Muscle layer of duodenum (tissue), 2 donors: Measurements from ENCODE around the gene ACTR5.

Experiments used
- H3K27ac ChIP-seq: one replicate; pipeline ENCODE4 v1.7.0; 2013; ENCODE audit warnings: mild to moderate bottlenecking, low read length
- H3K27me3 ChIP-seq: one replicate; pipeline ENCODE4 v1.7.0; 2013; ENCODE audit warnings: low read depth, mild to moderate bottlenecking, control low read depth, low read length
- H3K36me3 ChIP-seq, 2 donors: one replicate each; pipeline ENCODE4 v1.7.0; 2013; ENCODE audit warnings: low read length in 2 of 2, control low read depth in 1 of 2, mild to moderate bottlenecking in 1 of 2; ENCODE audit not compliant: insufficient read depth in 2 of 2, control insufficient read depth in 1 of 2
- H3K4me1 ChIP-seq, 2 donors: one replicate each; pipeline ENCODE4 v1.7.0; 2013; ENCODE audit warnings: low read length in 2 of 2, mild to moderate bottlenecking in 2 of 2, control low read depth in 1 of 2, moderate library complexity in 1 of 2; ENCODE audit not compliant: insufficient read depth in 2 of 2, control insufficient read depth in 1 of 2
- H3K4me3 ChIP-seq, 2 donors: one replicate each; pipeline ENCODE4 v1.7.0; 2013; ENCODE audit warnings: low read length in 2 of 2, low read depth in 1 of 2, mild to moderate bottlenecking in 1 of 2
- H3K9me3 ChIP-seq, 2 donors: one replicate each; pipeline ENCODE4 v1.7.0; 2013; ENCODE audit warnings: low read length in 2 of 2, control low read depth in 1 of 2, mild to moderate bottlenecking in 1 of 2; ENCODE audit not compliant: control insufficient read depth in 1 of 2
- donor health status: healthy.

The ACTR5 gene

GRCh38 chr20:38770970-38771369, 22.7 kb downstream of the ACTR5 start:
- Histone ChIP-seq H3K27me3 (no peaks in the 10 kb centered on the region), H3K4me1 (no peaks in the 10 kb centered on the region), H3K36me3 (peaks cover 49 to 96% of the 10 kb centered on the region in 2 donors), H3K4me3 (no peak overlapping the region), H3K9me3 (no peaks in the 10 kb centered on the region), H3K27ac (no peak overlapping the region)

GRCh38 chr20:38771621-38772020, 23.4 kb downstream of the ACTR5 start:
- Histone ChIP-seq H3K4me3 (no peak overlapping the region), H3K9me3 (no peaks in the 10 kb centered on the region), H3K4me1 (no peaks in the 10 kb centered on the region), H3K36me3 (peaks cover 43 to 95% of the 10 kb centered on the region in 2 donors), H3K27me3 (no peaks in the 10 kb centered on the region), H3K27ac (no peak overlapping the region)

GRCh38 chr20:38774167-38774566, 25.9 kb downstream of the ACTR5 start:
- peaks cover 31 to 73% of the 10 kb centered on the region in 2 donors for H3K36me3 ChIP-seq
- H3K27ac ChIP-seq = no peak overlapping the region
- no peaks in the 10 kb centered on the region for H3K27me3 ChIP-seq
- no peak overlapping the region for H3K4me3 ChIP-seq
- no peaks in the 10 kb centered on the region for H3K9me3 ChIP-seq
- H3K4me1 ChIP-seq = no peaks in the 10 kb centered on the region

DNA sequence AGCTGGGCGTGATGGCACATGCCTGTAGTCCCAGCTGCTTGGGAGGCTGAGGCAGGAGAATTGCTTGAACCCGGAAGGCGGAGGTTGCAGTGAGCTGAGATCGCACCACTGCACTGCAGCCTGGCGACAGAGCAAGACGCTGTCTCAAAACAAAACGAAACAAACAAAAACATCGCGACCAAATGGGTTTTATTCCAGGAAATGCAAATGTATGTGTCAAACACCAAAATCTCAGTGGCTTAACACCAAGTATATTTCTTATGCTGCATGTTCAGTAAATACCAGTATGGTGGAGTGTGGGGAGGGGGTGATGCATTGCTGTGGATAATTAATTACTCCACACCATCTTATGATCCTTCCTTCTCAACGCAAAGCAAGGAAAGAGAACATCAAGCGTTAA, 28.1 kb downstream of the ACTR5 start:
- H3K4me3 ChIP-seq = no peak overlapping the region
- no peaks in the 10 kb centered on the region for H3K9me3 ChIP-seq
- H3K4me1 ChIP-seq = no peaks in the 10 kb centered on the region
- H3K27ac ChIP-seq = no peak overlapping the region
- H3K27me3 ChIP-seq = no peaks in the 10 kb centered on the region
- H3K36me3 ChIP-seq = peaks cover 26 to 51% of the 10 kb centered on the region in 2 donors

DNA sequence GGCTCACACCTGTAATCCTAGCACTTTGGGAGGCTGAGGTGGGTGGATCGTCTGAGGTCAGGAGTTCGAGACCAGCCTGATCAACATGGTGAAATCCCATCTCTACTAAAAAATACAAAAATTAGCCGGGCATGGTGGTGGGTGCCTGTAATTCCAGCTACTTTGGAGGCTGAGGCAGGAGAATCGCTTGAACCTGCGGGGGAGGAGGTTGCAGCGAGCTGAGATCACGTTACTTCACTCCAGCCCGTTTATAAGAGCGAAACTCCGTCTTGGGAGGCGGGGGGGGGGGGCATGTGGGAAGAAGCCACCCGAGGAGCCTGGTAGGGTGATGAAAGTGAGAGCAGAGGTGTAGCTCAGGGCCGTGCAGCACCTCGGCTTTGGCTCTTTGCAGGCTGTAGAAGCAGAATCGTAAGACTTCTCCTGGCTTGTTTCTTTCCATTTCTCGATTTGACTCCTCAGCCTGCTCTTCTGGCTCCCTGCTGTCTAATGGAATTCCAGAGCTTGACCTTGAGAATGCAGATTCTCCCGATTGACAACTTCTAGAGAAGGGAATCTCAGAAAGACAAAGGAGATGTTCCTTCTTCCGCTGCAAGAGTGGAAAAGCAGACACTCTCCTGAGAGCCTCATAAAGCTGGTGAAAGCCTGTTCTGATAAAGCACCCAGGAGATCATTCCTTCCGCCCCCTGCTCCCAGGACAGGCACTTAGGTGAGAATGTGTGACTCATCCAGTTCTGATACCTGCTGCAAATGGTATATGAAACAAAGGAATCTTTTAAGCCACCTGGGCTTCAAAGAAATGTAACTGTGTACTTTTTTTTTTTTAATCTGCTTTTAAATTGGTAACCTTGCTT, 31.2 kb downstream of the ACTR5 start:
- Histone ChIP-seq H3K27me3 (no peaks in the 10 kb centered on the region), H3K4me1 (no peaks in the 10 kb centered on the region), H3K36me3 (peaks cover 2 to 19% of the 10 kb centered on the region in 2 donors), H3K27ac (no peak overlapping the region), H3K4me3 (no peak overlapping the region), H3K9me3 (no peaks in the 10 kb centered on the region)

GRCh38 chr20:38782275-38782674, 34.0 kb downstream of the ACTR5 start:
- Histone ChIP-seq H3K36me3 (no peaks in the 10 kb centered on the region), H3K4me3 (no peak overlapping the region), H3K27me3 (no peaks in the 10 kb centered on the region), H3K27ac (no peak overlapping the region), H3K9me3 (no peaks in the 10 kb centered on the region), H3K4me1 (no peaks in the 10 kb centered on the region)

DNA sequence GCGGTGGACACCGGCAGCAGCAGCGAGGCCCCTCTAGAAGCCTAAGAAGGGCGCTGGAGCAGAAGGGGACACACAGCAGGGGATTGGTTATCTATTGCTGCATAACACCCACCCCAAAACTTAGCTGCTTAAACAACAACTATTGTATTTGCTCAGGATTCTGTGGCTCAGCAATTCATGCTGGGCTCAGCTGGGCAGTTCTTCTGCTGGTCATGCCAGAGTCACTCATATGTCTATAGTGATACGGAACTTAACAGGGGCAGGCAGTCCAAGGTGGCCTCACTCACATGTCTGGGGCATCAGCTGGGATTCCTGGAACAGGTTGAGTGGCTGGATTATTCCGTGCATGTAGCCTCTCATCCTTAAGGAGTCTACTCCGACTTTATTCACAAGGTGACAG, 39.6 kb downstream of the ACTR5 start:
- Histone ChIP-seq H3K27ac (no peak overlapping the region), H3K27me3 (no peaks in the 10 kb centered on the region), H3K4me3 (no peak overlapping the region), H3K4me1 (no peaks in the 10 kb centered on the region), H3K36me3 (no peaks in the 10 kb centered on the region), H3K9me3 (no peaks in the 10 kb centered on the region)

- H3K4me1 ChIP-seq = no peaks in the 10 kb centered on the region
- H3K9me3 ChIP-seq = no peaks in the 10 kb centered on the region
- H3K36me3 ChIP-seq = no peaks in the 10 kb centered on the region
- no peaks in the 10 kb centered on the region for H3K27me3 ChIP-seq
- H3K27ac ChIP-seq = no peak overlapping the region
- H3K4me3 ChIP-seq = no peak overlapping the region
These were observed 41.4 kb downstream of the ACTR5 start for GRCh38 chr20:38789503-38790199.

- Histone ChIP-seq H3K4me1 (no peaks in the 10 kb centered on the region), H3K27me3 (no peaks in the 10 kb centered on the region), H3K27ac (no peak overlapping the region), H3K9me3 (no peaks in the 10 kb centered on the region), H3K4me3 (no peak overlapping the region), H3K36me3 (no peaks in the 10 kb centered on the region)
These were observed 42.2 kb downstream of the ACTR5 start for GRCh38 chr20:38790200-38791053.

GRCh38 chr20:38791291-38791690, 43.0 kb downstream of the ACTR5 start:
- no peaks in the 10 kb centered on the region for H3K4me1 ChIP-seq
- H3K4me3 ChIP-seq = no peak overlapping the region
- H3K36me3 ChIP-seq = no peaks in the 10 kb centered on the region
- no peak overlapping the region for H3K27ac ChIP-seq
- H3K27me3 ChIP-seq = no peaks in the 10 kb centered on the region
- H3K9me3 ChIP-seq = no peaks in the 10 kb centered on the region

DNA sequence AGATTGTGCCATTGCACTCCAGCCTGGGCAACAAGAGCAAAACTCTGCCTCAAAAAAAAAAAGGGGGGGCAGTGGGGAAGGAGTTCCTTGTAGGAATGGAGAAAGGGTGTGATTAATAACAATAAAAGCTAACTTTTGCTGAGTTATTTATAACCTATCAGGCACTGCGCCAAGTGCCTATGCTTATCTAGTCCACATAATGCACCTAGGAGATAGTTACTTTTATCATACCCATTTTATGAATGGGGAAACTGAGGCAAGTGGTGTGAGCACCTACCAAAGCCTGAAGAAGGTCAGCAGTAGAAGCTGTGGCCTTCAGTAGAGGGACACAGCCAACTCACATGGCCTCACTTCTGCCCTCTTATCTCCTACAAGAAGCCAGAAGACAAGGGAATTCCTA, 43.7 kb downstream of the ACTR5 start:
- Histone ChIP-seq H3K9me3 (no peaks in the 10 kb centered on the region), H3K27me3 (no peaks in the 10 kb centered on the region), H3K4me1 (no peaks in the 10 kb centered on the region), H3K4me3 (no peak overlapping the region), H3K27ac (no peak overlapping the region), H3K36me3 (no peaks in the 10 kb centered on the region)
